ENCODE results near the gene MAGI2. TPM values are rescaled to one million over a fixed set of nuclear protein-coding genes. Genes with fewer than 3 reads are reported as not detected.

Gene MAGI2
- total RNA-seq, 1 experiment from 2014 or later: 0.34 TPM

DNA sequence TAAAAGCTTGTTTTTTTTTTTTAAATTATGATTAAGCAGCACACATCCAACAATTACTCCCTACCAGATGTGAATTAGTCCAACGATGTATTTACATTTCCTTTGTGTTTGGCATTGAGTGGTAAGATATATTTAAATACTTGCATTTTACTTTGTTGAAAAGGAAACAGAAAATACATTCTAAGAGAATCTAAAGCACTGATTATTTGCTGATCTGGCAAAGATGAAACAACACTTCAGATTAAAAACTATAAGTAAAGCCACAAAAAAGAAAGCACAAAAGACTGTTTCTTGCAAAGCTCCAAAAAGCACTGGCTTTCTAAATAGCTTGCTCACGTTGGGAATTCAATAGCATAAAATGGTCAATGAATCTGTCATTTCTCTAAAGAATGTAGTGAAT lies 1188.4 kb downstream of the MAGI2 start:
- Histone ChIP-seq H3K4me3 (ENCODE audit: low read depth, low read length, poor library complexity, severe bottlenecking) (no peak overlapping the region), H3K9me3 (ENCODE audit: low read depth, low read length, poor library complexity, severe bottlenecking) (no peaks in the 10 kb centered on the region), H3K36me3 (ENCODE audit: insufficient read depth, low read length, poor library complexity, severe bottlenecking) (no peaks in the 10 kb centered on the region), H3K27ac (ENCODE audit: low read depth, low read length, poor library complexity, severe bottlenecking) (no peak overlapping the region), H3K4me1 (ENCODE audit: insufficient read depth, low read length, poor library complexity, severe bottlenecking) (no peaks in the 10 kb centered on the region), H3K27me3 (replicated peaks; ENCODE audit: insufficient read depth, low read depth, low read length, poor library complexity) (peaks cover 11% of the 10 kb centered on the region)
- TF ChIP-seq EZH2 (IDR thresholded peaks at IDR 0.05; ENCODE audit: borderline replicate concordance, low read depth, low read length, poor library complexity, severe bottlenecking): no peak
- TF ChIP-seq, protein P1, sequence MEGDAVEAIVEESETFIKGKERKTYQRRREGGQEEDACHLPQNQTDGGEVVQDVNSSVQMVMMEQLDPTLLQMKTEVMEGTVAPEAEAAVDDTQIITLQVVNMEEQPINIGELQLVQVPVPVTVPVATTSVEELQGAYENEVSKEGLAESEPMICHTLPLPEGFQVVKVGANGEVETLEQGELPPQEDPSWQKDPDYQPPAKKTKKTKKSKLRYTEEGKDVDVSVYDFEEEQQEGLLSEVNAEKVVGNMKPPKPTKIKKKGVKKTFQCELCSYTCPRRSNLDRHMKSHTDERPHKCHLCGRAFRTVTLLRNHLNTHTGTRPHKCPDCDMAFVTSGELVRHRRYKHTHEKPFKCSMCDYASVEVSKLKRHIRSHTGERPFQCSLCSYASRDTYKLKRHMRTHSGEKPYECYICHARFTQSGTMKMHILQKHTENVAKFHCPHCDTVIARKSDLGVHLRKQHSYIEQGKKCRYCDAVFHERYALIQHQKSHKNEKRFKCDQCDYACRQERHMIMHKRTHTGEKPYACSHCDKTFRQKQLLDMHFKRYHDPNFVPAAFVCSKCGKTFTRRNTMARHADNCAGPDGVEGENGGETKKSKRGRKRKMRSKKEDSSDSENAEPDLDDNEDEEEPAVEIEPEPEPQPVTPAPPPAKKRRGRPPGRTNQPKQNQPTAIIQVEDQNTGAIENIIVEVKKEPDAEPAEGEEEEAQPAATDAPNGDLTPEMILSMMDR (conservative IDR thresholded peaks at IDR 0.05; ENCODE audit: low read depth, low read length): no peak
- BruUV-seq (replicated peaks): no TSS peak
- ChIA-PET POLR2A (ENCODE audit: low non-redundant PET) (no interaction called here), CTCF (interaction anchor here (0.5 kb wide), 1 partner anchor 130 kb away, joined by 3 read pairs; no protein-coding TSS in a partner anchor)
- intact Hi-C loops (cut with micrococcal nuclease; ENCODE audit: unreplicated experiment): no loop called here
- no peak for DNase-seq (ENCODE audit: low spot score)

- CTCF ChIA-PET: no interaction called here
- no TSS peak for BruUV-seq (replicated peaks)
- no peak for DNase-seq (ENCODE audit: low spot score)
- no peak overlapping the region for H3K4me3 ChIP-seq (ENCODE audit: low read depth, low read length, poor library complexity, severe bottlenecking)
- H3K36me3 ChIP-seq (ENCODE audit: insufficient read depth, low read length, poor library complexity, severe bottlenecking): no peaks in the 10 kb centered on the region
- TF ChIP-seq, protein P1 (conservative IDR thresholded peaks at IDR 0.05; ENCODE audit: low read depth, low read length): no peak
- no peak for TF ChIP-seq EZH2 (IDR thresholded peaks at IDR 0.05; ENCODE audit: borderline replicate concordance, low read depth, low read length, poor library complexity, severe bottlenecking)
- no peaks in the 10 kb centered on the region for H3K9me3 ChIP-seq (ENCODE audit: low read depth, low read length, poor library complexity, severe bottlenecking)
- intact Hi-C loops (cut with micrococcal nuclease; ENCODE audit: unreplicated experiment): no loop called here
- POLR2A ChIA-PET (ENCODE audit: low non-redundant PET): no interaction called here
- no peak overlapping the region for H3K27ac ChIP-seq (ENCODE audit: low read depth, low read length, poor library complexity, severe bottlenecking)
- no peaks in the 10 kb centered on the region for H3K4me1 ChIP-seq (ENCODE audit: insufficient read depth, low read length, poor library complexity, severe bottlenecking)
- peaks cover 14% of the 10 kb centered on the region for H3K27me3 ChIP-seq (replicated peaks; ENCODE audit: insufficient read depth, low read depth, low read length, poor library complexity)
Measured at GRCh38 chr7:78264105-78264504, 1189.4 kb downstream of the MAGI2 start.

DNA sequence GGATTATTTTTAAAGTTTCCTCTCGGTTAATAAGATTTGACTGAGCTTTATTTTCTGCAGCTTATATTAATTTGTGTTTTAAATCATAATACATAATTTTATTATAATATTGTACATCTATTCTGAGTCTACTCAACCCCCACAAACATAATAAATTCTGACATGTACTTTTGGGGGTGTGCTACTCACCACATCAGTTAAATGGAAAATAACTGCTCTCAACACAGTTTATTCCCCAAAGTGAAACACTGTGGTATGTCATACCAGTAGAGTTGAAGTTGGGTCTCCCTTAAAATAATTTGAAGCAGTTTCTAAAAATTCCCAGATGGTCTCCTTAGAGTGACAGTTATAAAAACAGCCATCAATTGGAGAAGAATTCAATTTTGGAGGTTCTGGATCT lies 1191.7 kb downstream of the MAGI2 start:
- no peak overlapping the region for H3K4me3 ChIP-seq (ENCODE audit: low read depth, low read length, poor library complexity, severe bottlenecking)
- intact Hi-C loops (cut with micrococcal nuclease; ENCODE audit: unreplicated experiment): no loop called here
- CTCF ChIA-PET: no interaction called here
- peaks cover 17% of the 10 kb centered on the region for H3K27me3 ChIP-seq (replicated peaks; ENCODE audit: insufficient read depth, low read depth, low read length, poor library complexity)
- DNase-seq (ENCODE audit: low spot score): no peak
- TF ChIP-seq EZH2 (IDR thresholded peaks at IDR 0.05; ENCODE audit: borderline replicate concordance, low read depth, low read length, poor library complexity, severe bottlenecking): no peak
- TF ChIP-seq, protein P1 (conservative IDR thresholded peaks at IDR 0.05; ENCODE audit: low read depth, low read length): no peak
- POLR2A ChIA-PET (ENCODE audit: low non-redundant PET): no interaction called here
- H3K27ac ChIP-seq (ENCODE audit: low read depth, low read length, poor library complexity, severe bottlenecking): no peak overlapping the region
- H3K4me1 ChIP-seq (ENCODE audit: insufficient read depth, low read length, poor library complexity, severe bottlenecking): no peaks in the 10 kb centered on the region
- no TSS peak for BruUV-seq (replicated peaks)
- no peaks in the 10 kb centered on the region for H3K36me3 ChIP-seq (ENCODE audit: insufficient read depth, low read length, poor library complexity, severe bottlenecking)
- no peaks in the 10 kb centered on the region for H3K9me3 ChIP-seq (ENCODE audit: low read depth, low read length, poor library complexity, severe bottlenecking)

Measured in A673 (cell line).